GM23248 (cell line): Measurements from ENCODE around the gene FALEC.

Source experiments
- EZH2 ChIP-seq: fragments of 200-600 bp; sonication (generic); IDR thresholded peaks from 2 replicates; pipeline ENCODE4 v1.6.1; 2018; ENCODE audit warnings: antibody characterized with exemption, mild to moderate bottlenecking; ENCODE audit not compliant: insufficient read depth, poor library complexity, severe bottlenecking
- EZH2phosphoT487 ChIP-seq: fragments of 200-600 bp; sonication (generic); IDR thresholded peaks from 2 replicates; pipeline ENCODE4 v1.6.1; 2018; ENCODE audit warnings: antibody characterized with exemption, moderate library complexity, mild to moderate bottlenecking, low read depth; ENCODE audit not compliant: insufficient read depth

DNA sequence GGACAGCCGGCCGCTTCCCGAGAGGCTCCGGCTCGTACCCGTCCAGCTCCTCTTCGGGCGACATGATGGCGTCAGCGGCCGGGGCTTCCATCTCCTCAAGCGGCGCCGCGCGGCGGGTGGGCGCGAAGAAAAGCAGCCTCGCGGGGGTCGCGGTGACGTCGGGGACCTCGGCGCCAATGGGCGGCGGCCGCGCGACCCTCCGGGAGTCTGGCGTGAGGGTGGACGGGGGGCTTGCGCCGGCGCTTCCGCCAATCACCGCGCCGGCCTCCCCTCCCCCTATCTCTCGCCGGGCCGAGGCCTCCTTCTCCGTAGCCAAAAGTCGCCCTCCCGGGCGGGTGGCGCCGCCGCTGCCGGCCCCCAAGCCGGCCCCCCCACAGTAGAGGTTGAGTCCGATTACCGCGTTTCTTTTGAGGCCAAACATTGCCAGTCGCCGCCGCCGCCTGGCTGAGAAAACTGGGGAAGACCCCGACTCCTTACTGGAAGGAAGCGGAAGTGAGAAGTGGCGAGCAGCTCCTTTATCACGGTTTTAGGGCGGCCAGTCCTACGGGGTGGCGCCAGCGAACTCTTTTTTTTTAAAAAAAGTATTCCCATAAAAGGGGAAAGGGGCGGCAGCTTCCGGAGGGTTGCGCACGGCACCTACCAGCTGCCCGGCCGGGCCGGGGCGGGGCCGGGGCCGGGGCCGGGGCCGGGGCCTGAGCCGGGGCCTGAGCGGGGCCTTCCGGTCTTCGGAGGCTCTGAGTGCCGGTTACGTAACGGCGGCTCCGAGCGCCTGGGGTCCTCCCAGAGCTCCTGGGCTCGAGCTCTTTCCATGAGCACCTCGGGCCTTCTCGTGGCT, 63.8 kb downstream of the FALEC start, which contains the start of gene MCL1:
- TF ChIP-seq EZH2 (no peak), EZH2phosphoT487 (no peak)
